ENCODE data around the gene RALGPS2.
"Not testable (repeated sequence)": the region's sequence is repeated elsewhere in the genome, so short reads cannot be mapped to it uniquely, and the experiment has no call there.

The RALGPS2 gene

DNA sequence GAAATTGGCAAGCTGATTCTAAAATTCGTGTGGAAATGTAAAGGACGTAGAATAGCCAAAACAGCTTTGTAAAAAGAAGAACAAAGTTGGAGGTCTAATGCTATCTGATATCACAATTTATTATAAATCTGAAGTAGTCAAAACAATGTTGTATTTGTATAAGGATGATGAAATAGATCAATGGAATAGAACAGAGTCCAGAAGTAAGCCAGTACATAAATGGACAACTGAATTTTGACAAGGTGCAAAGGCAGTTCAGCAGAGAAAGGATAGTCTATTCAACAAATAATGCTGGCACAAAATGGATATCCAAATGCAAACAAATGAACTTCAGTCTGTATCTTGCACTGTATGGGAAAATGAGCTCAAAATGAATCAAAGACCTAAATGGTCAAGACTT lies 20.2 kb downstream of the RALGPS2 start:
- H3K4me3 ChIP-seq (ENCODE audit: low read depth, low read length): no peak overlapping the region
- H3K9me3 ChIP-seq (ENCODE audit: severe bottlenecking): no peaks in the 10 kb centered on the region
- H3K36me3 ChIP-seq: peaks cover 21% of the 10 kb centered on the region
- TF ChIP-seq, protein P1, sequence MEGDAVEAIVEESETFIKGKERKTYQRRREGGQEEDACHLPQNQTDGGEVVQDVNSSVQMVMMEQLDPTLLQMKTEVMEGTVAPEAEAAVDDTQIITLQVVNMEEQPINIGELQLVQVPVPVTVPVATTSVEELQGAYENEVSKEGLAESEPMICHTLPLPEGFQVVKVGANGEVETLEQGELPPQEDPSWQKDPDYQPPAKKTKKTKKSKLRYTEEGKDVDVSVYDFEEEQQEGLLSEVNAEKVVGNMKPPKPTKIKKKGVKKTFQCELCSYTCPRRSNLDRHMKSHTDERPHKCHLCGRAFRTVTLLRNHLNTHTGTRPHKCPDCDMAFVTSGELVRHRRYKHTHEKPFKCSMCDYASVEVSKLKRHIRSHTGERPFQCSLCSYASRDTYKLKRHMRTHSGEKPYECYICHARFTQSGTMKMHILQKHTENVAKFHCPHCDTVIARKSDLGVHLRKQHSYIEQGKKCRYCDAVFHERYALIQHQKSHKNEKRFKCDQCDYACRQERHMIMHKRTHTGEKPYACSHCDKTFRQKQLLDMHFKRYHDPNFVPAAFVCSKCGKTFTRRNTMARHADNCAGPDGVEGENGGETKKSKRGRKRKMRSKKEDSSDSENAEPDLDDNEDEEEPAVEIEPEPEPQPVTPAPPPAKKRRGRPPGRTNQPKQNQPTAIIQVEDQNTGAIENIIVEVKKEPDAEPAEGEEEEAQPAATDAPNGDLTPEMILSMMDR (IDR thresholded peaks at IDR 0.05; ENCODE audit: low read depth, low read length): no peak
- no peak for DNase-seq
- H3K27ac ChIP-seq: no peak overlapping the region
- H3K27me3 ChIP-seq (ENCODE audit: insufficient read depth, low read depth, severe bottlenecking): no peaks in the 10 kb centered on the region

DNA sequence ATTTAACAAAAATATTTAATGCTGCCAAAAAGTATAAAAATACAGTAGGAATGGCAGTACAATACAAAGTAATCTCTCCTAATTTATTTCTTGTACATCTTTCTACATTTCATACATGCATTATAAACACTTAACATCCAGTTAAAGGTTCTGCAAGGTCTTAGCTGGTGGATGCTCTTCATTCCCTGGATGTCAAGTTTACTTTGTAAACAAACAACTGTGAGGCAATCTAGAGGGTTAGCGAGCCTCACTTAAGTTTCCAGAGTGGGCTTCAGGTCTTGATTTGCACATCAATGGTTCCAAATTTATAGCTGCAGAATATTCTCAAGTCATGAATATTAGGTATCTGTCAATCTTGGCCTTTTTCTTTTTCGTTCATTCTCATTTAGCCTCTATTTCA lies 21.3 kb downstream of the RALGPS2 start:
- Histone ChIP-seq H3K4me3 (ENCODE audit: low read depth, low read length) (no peak overlapping the region), H3K27me3 (ENCODE audit: insufficient read depth, low read depth, severe bottlenecking) (no peaks in the 10 kb centered on the region), H3K27ac (no peak overlapping the region), H3K9me3 (ENCODE audit: severe bottlenecking) (no peaks in the 10 kb centered on the region), H3K36me3 (peaks cover 21% of the 10 kb centered on the region)
- TF ChIP-seq, protein P1 (IDR thresholded peaks at IDR 0.05; ENCODE audit: low read depth, low read length): no peak
- no peak for DNase-seq

DNA sequence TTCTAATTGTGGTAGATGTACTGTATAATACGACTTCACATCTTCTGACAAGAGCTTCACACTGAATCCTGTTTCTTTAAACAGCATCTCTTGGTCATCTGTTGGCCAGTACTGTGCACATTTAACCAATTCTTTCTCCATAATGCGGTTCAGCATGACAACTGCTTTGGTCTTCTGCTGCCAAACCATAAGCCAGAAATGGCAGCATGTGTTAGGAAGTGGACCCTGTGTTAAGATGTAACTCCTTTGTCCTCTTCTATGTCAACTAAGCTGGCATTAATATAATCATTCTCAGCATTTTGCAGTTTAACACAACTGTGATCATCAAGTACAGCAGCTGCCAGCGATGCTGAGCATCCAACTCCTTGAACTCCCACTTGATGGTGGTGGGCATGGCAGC lies 22.3 kb downstream of the RALGPS2 start:
- H3K27ac ChIP-seq; DNase-seq; H3K4me3 ChIP-seq (ENCODE audit: low read depth, low read length); H3K9me3 ChIP-seq (ENCODE audit: severe bottlenecking); H3K27me3 ChIP-seq (ENCODE audit: insufficient read depth, low read depth, severe bottlenecking): not testable (repeated sequence)
- peaks cover 13% of the 10 kb centered on the region for H3K36me3 ChIP-seq

DNA sequence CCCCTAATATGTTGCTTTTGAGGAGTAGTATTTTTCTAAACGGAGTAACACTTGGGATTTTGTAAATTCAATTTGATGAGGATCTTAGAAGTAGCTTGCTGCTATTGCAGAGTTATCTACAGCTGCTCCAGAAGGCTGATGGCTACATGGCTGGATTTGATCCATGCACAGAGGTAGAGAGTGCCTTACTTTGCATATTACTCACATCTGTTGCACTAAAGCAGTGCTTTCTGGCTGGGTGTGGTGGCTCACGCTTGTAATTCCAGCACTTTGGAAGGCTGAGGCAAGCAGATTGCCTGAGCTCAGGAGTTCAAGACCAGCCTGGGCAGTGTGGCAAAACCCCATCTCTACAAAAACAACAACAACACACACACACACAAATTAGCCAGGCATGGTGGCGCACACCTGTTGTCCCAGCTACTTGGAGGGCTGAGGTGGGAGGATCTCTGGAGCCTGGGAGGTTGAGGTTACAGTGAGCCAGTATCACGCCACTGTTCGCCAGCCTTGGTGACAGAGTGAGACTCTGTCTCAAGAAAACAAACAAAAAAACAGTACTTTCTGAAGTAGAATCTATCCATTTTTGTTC lies 24.6 kb downstream of the RALGPS2 start:
- no peaks in the 10 kb centered on the region; the same call in 1 of the 2 replicates for H3K36me3 ChIP-seq
- DNase-seq: no peak
- H3K27me3 ChIP-seq (ENCODE audit: insufficient read depth, low read depth, severe bottlenecking): no peaks in the 10 kb centered on the region
- TF ChIP-seq, protein P1 (IDR thresholded peaks at IDR 0.05; ENCODE audit: low read depth, low read length): no peak
- H3K4me3 ChIP-seq (ENCODE audit: low read depth, low read length): no peak overlapping the region
- H3K9me3 ChIP-seq (ENCODE audit: severe bottlenecking): no peaks in the 10 kb centered on the region
- no peak overlapping the region for H3K27ac ChIP-seq

DNA sequence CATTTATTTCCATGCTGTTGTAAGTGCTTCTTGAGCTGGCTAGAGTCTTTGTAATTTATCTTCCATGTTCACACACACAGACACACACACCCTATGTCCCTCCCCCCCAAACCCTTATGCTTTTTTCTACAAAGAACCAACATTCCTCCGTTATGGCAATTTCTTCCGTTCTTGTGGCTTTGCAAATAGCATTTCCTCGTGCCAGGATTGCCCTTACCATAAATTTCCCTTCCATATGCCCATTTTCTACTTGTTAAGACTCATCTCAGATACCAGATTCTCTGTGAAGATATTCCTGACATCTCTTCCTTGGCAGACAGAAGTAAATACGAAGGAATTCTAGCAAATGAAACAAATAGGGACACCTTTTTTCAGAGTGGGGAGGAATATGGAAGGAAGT lies 26.0 kb downstream of the RALGPS2 start:
- no peak for DNase-seq
- no peak overlapping the region for H3K27ac ChIP-seq
- TF ChIP-seq, protein P1 (IDR thresholded peaks at IDR 0.05; ENCODE audit: low read depth, low read length): no peak

DNA sequence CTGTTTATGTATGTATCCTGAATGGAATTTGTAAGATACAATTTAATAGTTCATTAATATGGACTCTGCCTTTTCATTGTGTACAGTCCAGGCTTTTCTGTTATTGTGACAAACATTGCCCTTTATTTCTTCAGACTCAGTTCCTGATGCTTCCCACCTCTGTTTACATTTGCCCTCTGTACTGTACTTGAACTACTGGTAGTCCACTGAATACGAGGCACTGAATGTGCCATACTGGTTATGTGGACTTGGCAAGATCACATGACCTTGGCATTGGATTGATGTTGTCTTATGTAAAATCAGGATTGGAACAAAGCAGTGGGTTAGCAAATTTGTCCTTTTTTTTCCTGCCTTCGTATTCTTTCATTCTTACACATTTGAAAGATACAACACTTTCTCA lies 27.8 kb downstream of the RALGPS2 start:
- Histone ChIP-seq H3K4me3 (ENCODE audit: low read depth, low read length) (no peak overlapping the region), H3K36me3 (no peaks in the 10 kb centered on the region; the same call in 1 of the 2 replicates), H3K27ac (no peak overlapping the region), H3K9me3 (ENCODE audit: severe bottlenecking) (no peaks in the 10 kb centered on the region), H3K27me3 (ENCODE audit: insufficient read depth, low read depth, severe bottlenecking) (no peaks in the 10 kb centered on the region)
- TF ChIP-seq, protein P1 (IDR thresholded peaks at IDR 0.05; ENCODE audit: low read depth, low read length): no peak
- no peak for DNase-seq

More for the DNA sequence above, 26.0 kb downstream of the RALGPS2 start:
- Histone ChIP-seq H3K27me3 (ENCODE audit: insufficient read depth, low read depth, severe bottlenecking) (no peaks in the 10 kb centered on the region), H3K4me3 (ENCODE audit: low read depth, low read length) (no peak overlapping the region), H3K36me3 (no peaks in the 10 kb centered on the region; the same call in 1 of the 2 replicates), H3K9me3 (ENCODE audit: severe bottlenecking) (no peaks in the 10 kb centered on the region)

DNA sequence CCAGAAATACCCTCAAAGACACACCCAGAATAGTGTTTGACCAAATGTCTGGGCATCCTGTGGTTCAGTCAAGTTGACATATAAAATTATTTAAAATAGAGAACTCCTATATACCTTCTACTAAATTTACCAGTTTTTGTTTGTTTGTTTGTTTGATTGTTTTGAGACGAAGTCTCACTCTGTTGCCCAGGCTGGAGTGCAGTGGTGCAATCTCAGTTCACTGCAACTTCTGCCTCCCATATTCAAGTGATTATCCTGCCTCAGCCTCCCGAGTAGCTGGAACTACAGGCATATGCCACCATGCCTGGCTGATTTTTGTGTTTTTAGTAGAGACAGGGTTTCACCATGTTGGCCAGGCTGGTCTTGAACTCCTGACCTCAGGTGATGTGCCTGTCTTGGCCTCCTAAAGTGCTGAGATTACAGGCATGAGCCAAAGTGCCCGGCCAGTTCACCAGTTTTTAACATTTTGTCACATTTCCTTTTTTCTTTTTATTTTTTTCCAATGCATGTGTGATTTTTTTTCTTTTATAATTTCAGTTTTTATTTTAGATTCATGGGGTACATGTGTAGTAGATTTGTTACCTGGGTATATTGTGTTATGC lies 29.7 kb downstream of the RALGPS2 start:
- not testable (repeated sequence) for H3K4me3 ChIP-seq (ENCODE audit: low read depth, low read length); H3K9me3 ChIP-seq (ENCODE audit: severe bottlenecking); H3K27ac ChIP-seq; H3K27me3 ChIP-seq (ENCODE audit: insufficient read depth, low read depth, severe bottlenecking); DNase-seq; H3K36me3 ChIP-seq

All from WERI-Rb-1 (cell line).